ENCODE measurements around the gene METAP1D.

METAP1D gene

DNA sequence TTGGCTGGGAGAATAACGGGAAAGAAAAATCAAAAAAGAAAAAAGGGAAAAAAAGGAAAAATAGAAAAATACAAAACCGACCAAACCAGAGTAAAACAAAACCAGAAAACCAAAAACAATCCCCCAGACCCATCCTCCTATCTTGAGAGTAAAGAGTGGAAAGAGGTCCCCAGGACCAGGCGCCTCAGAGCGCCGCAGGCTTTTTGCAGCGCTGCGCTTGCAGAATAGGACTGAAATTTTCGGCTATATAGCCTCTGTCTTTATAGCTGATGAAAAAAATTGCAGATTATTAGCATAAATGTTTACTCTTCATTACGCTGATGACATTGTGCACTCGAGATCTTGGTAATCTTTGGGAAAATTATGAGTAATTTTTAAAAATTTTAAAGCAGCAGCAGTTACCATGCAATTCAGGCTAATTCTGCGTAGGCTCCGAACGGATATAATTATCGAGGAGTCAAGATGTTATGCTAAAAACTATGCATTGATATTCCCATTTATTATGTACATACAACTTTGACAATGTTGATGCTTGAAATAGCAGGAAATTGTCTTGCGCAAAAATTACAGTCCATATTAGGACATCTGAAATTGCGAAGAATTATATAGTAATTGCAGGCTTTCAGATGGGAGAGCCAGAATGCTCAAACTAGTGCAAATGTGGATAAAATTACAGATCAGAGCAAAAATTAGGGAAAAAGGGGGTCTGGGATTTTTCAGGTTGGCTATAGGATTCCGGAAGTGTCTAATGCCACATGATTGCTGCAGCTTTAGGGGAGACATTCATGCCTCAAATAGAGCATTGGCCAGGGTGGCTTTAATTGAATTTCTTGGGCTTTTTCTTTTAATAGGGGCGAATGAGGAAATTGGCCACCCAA, 93.9 kb downstream of the METAP1D start:
- DNase-seq: no peak

DNA sequence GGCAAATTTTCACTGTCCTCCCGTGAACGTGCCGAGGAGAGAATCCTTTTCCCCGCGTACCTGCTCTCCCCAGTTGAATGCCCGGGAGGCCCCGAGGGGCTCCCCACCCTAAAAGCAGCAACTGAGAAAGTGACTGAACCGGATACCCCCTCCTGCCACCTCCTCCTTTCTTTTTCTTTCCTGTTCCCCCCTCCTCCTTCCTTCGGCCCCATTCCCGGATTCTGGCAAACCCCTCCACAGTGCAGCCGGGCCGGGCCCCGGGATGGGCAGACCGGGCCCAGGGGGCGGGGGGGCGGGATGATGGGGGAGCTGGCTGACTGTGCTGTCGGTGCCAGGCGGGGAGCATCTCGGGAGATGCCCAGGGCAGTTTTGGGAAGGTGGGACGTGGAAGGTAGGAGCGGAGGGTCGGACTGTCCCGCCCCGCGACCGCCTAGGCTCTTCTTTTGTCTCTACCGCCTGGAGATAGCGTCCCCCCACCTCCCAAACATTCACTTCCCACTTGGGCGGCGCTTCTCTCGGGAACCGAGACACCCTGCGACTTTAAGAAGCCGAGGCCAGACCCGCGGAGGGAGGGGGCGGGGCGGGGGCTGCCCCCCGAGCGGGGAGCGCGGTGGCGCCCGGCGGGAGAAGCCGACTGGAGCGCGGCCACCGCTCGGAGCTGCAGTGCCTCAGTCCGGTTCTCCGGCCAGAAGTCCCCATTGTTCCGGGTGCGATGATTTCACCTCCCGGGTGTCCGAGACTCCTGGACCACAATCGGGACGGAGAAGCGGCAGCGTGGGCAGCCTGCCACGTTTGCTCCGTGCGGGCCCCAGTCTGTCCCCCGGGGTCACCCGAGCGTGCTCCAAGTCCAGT, 94.8 kb downstream of the METAP1D start:
- DNase-seq: peak in 1 of 2 experiments; percentile 22

GRCh38 chr2:172095146-172095904, 95.6 kb downstream of the METAP1D start:
- peak; percentile 43 to 65 for DNase-seq

- no peak for DNase-seq
Measured at GRCh38 chr2:172095905-172096625, 96.3 kb downstream of the METAP1D start.

DNA sequence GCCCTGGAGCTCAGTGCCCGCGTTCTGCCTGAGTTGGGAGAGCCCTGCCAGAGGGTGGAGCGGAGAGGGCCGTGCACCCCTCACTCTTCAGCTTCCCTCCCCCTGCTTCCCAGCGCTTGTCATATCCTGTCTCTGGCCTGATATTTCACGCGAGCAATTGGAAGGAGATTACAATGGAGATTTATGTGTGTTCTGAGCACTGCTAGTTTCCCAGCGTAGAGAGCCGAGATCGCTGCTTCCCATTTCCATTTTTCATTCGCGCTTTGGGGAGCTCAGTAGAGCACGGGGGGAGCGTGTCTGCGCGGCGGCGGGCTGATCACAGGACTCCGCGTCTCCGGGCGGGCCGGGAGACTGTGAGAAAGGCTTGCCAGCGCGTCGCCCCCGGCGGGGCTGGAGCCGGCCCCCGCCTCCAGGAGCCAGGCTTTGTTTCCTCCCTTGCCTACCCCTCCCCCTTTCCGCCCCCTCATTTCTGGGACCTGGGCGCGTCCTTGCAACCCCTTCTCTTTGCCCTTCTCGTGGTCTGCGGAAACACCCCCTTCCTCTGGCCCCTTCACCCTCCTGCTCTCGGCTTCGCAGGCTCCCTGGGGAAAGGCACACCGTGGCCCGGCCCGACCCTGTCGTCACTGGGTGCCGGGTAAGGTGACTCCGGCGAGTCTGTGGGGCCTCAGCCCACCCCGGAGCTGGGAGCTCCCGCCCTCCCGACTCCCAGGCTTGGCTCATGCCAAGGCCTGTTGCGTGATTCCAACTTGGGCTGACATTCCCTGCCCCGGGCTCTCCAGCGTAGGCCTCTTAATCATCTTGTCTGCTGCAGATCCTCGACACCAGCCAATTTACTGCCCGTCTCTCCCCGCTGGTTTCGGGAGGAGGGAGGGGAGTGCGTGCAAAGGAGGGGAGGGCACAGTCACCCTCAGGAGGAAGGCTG, 97.1 kb downstream of the METAP1D start:
- peak; percentile 66 to 77 for DNase-seq

DNA sequence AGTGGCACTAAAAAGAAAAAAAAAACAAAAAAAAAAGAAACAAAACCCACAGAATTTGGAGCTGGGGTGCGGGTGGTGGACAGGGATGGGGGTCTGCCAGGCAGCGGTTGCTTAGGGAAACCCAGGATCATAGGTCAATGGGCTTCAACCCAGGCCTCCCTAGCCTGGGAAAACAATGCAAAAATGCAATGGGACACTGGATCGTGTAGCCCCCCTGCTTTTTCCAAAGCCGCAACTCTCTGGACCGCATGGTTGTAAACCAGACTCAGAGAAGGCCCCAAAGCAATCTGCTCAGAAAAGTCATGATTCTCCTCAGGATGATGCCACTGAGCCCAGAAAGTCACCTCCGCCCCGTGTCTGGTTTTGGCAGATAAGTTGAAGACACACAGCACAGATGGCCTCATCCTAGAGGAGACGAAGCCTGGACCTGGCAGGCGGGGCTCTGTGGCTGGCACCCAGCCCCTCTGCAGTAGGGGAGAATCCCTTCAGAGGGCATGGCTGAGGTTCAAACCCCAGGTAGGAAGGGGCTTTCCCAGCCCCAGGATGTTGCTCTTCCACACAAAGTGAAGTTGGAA, 97.9 kb downstream of the METAP1D start:
- no peak for DNase-seq

DNA sequence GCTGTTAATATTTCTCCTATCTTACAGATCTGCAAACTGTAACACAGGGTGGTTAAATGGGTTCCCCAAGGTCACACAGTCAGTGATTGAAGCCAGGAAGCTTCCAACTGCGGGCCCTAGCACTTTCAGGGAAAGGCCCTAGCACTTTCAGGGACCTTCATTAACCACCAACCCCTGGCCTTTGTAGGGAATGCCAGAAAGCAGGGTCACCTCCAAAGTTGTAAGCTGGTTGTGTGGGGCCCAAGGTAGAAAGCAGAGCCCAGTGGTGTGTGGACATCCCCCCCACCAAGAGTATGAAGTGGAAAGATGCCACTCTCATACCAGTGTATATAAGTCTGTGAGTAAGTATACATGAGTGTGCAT, 98.5 kb downstream of the METAP1D start:
- DNase-seq: no peak

GRCh38 chr2:172098650-172099471, 99.1 kb downstream of the METAP1D start:
- DNase-seq: peak in 1 of 2 experiments; percentile 29

DNA sequence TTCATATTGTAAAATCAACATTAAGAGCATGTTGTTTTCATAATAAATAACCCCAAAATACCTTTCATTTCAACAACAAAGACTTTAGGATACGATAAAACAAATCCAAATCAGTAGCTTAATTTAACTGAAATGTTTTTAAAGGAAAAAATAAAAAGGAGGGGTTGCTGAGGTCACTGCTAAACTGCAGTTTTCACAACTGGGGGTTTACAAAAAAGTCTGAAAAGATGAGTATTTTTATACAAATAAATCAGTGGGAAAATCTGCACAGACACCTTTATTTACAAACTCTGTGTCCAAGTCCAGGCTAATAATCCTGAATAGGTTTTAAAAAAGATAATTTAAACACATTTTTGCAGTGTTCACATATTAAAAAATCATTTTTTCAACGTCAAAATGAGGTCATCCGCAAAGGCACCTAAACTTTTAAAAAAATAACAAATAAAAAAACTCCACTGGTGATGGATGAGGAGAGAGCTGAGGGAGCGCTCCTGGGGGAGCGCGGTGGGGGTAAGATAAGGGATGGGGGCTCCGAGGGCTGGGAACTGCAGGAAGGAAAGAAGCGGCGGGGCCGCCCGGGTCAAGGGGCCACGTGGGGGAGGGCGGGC, 99.8 kb downstream of the METAP1D start:
- no peak for DNase-seq

DNA sequence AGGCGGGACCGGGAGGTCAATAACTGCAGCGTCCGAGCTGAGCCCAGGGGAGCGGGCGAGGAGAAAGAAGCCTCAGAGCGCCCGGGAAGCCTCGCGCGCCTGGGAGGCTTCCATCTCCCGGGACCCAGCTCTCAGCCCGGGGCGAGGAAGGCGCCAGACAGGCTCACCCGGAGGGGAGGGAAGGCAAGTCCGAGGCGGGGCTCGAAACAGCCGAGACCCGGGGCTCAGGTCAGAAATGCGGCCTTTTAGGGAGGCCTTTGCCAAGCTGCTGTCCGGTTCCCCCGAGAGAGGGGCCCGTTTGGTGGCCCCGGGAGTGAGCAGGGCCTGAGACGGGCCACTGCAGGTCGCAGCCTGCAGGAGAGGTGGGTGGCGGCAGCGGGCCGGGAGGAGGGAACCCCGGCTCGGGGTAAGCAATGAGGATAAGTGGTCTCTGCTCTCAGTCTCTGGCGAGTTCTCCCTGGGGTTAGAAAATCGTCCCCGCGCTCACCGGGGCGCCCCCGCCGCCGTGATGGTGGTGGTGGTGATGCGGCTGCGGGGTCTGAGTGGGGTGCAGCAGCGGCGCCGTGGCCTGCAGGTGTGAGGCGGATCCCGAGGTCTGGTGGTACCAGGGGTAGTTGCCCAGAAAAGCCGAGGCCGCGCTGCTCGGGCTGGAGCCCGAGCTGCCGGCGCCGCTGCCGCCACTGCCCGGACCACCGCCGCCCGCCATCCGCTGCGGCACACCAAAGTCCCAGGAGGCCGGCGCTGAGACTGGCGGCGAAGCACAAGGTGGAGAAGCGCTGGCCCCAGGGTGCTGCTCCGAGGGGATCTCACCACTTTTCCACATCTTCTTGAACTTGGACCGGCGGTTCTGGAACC, 100.6 kb downstream of the METAP1D start:
- no peak for DNase-seq

DNA sequence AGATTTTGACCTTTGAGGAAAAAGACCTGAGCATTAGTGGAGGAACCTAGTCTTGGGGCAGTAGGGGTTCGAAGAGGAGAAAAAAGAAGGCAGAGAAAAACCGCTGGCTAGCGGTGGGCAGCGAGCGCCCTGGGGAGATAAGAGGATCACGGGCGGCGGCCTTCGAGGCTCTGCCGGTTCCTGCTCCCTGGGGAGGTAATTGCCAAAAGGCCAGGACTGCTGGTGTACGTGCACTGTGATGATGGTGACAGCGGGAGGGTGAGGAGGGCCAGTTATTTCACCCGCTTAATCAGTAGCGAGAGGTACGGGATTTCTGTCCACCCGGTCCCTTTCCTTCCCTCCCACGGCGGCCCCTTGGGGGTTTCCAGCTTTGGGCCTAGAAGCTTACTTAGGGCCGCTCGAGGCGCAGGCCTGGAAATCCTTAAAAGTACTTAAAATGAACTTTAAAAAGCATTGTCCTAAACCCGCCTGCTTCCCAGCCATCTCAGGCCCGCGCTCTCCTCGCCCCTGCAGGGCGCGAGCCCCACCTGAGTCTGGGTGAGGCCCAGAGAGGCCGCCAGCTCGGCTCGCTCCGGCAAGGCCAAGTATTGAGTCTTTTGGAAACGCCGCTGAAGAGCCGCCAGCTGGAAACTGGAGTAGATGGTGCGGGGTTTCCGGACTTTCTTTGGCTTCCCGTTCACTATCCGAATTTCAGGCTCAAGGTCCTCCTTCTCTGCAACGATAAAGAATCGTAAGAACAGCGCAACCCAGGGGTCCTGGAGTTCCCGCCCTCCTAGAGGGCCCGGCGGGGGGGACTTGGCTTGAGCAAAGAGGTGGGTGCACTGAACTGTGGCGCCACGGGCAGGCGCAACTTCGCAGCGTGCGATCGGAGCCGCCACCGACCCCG, 101.4 kb downstream of the METAP1D start:
- peak; percentile 42 to 76 for DNase-seq

DNA sequence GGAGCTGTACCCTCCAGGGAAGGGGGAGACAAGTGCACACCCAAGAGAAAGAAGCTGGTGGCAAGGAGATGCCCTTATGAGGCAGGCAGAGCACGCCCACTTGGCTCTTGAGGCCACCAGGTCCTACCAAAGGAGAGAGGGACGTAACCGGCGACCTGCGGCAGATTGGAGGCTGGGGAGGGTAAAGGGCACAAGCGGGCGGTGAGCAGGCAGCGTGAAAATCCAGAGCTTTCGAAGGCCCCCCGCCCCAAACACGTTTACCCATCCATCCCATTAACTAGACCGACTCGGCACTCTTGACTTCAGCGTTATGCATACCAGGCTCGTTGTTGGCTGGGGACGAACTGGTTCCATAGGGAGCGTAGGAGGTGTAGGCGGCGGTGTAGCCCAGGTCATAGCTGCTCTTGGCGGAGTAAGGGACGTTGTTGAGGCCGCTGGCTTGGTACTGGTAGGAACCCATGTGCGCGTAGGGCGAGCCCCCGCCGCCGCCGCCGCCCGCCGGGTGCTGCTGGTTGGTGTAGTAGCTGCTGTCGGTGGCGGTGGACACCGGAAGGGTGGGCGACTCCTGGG, 102.2 kb downstream of the METAP1D start:
- peak in 1 of 2 experiments; percentile 80 for DNase-seq

DNA sequence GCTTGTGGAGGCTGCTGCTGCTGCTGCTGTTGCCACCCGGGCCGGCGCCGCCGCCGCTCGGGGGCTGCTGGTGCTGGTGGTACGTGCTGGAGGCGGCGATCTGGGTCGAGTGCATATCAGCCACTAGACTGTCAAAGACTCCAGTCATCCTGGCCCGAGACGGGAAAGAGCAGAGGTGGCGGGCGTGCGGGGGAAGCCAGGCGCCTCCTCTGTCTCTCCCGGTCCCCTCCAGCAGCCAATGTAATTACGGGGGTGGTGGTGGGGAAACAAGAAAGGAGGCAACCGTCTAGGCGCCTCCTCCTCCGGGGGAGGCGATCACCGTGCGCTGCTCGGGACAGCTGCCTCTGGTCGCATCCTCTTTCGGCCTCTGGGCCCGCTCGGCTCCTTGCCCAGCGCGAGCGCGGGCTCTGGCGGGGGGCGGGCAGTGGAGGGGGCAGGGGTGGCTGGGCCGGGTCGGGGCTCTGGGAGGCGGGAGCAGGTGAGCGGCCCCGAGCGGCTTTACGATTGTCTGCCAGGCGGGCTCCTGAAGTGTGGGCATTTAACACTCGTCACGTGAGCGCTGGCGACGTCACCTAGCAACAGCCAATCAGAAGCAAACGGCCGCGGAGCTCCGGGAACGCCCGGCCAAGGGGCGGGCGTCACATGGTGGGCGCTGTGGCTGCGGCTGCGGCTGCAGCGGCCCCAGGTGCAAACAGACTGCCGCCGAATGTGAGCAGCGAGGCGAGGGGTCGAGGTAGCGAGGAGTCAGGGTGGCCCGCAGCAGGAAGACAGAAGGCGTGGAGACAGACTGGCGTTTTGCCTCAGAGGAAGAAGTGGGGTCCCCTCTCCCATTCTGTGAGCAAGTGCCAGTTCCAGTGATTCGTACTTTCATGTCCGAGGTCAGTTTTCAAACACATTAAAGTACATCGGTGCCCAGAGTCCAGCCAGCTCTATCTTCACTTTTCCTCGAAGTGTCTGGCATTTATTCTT, 102.9 kb downstream of the METAP1D start, which contains the start of gene DLX2:
Gene DLX2 (minus strand): TSS at position 510 of the 969 bp plus-strand sequence. CDS start 362 bp downstream, at position 148.
- DNase-seq: peak; percentile 96 to 98

DNA sequence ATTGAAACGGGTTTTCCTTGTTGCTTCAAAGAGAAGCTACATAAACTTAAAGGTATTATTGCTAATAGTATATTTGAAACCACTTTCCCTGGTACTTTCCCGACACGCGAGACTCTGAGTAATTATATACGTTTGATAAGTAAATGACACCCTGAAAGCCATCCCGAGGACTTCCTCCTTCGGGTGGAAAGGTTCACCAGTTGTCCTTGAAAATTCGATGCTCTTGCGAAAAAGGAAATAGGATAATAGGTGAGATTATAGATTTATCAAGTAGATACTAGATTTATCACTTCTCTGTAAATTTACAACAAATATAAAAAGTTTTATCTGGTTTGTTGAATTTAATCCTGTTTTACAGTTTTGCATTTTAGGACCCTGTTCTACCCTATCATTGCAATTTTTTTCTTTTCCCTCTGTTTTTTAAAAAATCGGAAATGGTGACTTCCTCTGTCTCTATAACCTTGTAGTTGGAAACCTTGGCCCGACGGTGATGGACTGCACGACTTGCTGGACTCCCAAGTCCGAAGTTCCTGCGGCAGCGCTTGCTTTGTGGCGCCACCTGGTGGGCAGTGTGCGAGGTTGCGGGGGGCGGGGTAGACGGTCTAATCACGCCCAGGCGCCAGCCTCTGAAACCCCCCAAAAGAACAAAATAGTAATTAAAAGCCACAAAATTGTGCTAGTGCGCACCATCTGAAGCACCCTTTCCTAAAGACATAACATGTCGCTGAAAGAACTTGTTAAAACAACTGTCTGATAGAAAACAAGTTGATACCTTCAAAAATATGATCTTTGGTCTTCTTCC, 103.9 kb downstream of the METAP1D start:
- peak; percentile 75 to 84 for DNase-seq

Measured in NCI-H2081 (cell line).